SJSA1 (cell line): ENCODE measurements around the gene SNX8. TPM values are rescaled to one million over a fixed set of nuclear protein-coding genes. Genes with fewer than 3 reads are reported as not detected.
"Not testable (repeated sequence)": the region's sequence is repeated elsewhere in the genome, so short reads cannot be mapped to it uniquely, and the experiment has no call there.

Source experiments
- DNase-seq, 2 experiments: peaks; one replicate each; pipeline ENCODE4 v3.0.0-alpha.2; 2015 to 2020; ENCODE audit warnings: low spot score in 2 of 2, low read depth in 1 of 2
- H3K27ac ChIP-seq: fragments of 250-450 bp; sonication (Bioruptor Pico); 2 replicates; pipeline ENCODE4 v1.5.1; 2020; ENCODE audit warnings: mild to moderate bottlenecking, moderate library complexity
- H3K27me3 ChIP-seq: fragments of 250-450 bp; sonication (Bioruptor Pico); replicated peaks from 2 replicates; pipeline ENCODE4 v1.5.1; 2020; ENCODE audit warnings: mild to moderate bottlenecking, moderate library complexity
- H3K36me3 ChIP-seq: fragments of 250-450 bp; sonication (Bioruptor Pico); 2 replicates; pipeline ENCODE4 v1.5.1; 2020; ENCODE audit warnings: mild to moderate bottlenecking
- H3K4me1 ChIP-seq: fragments of 250-450 bp; sonication (Bioruptor Pico); replicated peaks from 2 replicates; pipeline ENCODE4 v1.6.1; 2021; ENCODE audit warnings: mild to moderate bottlenecking
- H3K4me3 ChIP-seq: fragments of 250-450 bp; sonication (Bioruptor Pico); 2 replicates; pipeline ENCODE4 v1.5.1; 2020; ENCODE audit warnings: mild to moderate bottlenecking
- H3K9me3 ChIP-seq: fragments of 250-450 bp; sonication (Bioruptor Pico); replicated peaks from 2 replicates; pipeline ENCODE4 v1.5.1; 2020; ENCODE audit warnings: mild to moderate bottlenecking
- total RNA-seq: library from RNA; depleted of rRNA; stranded (reverse); fragments of >200 nt; shearing (Covaris generic); gene quantifications from 2 replicates; pipeline ENCODE4 v1.2.3, GENCODE V29; 2014

The SNX8 gene
- total RNA-seq, 1 experiment from 2014 or later, result 12.2 TPM

GRCh38 chr7:2273866-2274265 lies 40.4 kb downstream of the SNX8 start:
- no peaks in the 10 kb centered on the region for H3K9me3 ChIP-seq
- no peak overlapping the region for H3K4me3 ChIP-seq
- H3K27ac ChIP-seq, result no peak overlapping the region
- peaks cover 6% of the 10 kb centered on the region for H3K4me1 ChIP-seq
- no peak for DNase-seq
- peaks cover 31% of the 10 kb centered on the region for H3K36me3 ChIP-seq
- no peaks in the 10 kb centered on the region for H3K27me3 ChIP-seq

- Histone ChIP-seq H3K9me3 (no peaks in the 10 kb centered on the region), H3K36me3 (peaks cover 28% of the 10 kb centered on the region), H3K27ac (no peak overlapping the region), H3K4me3 (no peak overlapping the region), H3K4me1 (peaks cover 6% of the 10 kb centered on the region), H3K27me3 (no peaks in the 10 kb centered on the region)
- DNase-seq, result no peak
Observed at GRCh38 chr7:2272031-2272430, 42.2 kb downstream of the SNX8 start.

- Histone ChIP-seq H3K4me3 (no peak overlapping the region), H3K4me1 (peaks cover 12% of the 10 kb centered on the region), H3K9me3 (no peaks in the 10 kb centered on the region), H3K27me3 (no peaks in the 10 kb centered on the region), H3K36me3 (peaks cover 28% of the 10 kb centered on the region), H3K27ac (no peak overlapping the region)
- DNase-seq, result no peak
Observed at GRCh38 chr7:2271273-2272026, 42.8 kb downstream of the SNX8 start.

DNA sequence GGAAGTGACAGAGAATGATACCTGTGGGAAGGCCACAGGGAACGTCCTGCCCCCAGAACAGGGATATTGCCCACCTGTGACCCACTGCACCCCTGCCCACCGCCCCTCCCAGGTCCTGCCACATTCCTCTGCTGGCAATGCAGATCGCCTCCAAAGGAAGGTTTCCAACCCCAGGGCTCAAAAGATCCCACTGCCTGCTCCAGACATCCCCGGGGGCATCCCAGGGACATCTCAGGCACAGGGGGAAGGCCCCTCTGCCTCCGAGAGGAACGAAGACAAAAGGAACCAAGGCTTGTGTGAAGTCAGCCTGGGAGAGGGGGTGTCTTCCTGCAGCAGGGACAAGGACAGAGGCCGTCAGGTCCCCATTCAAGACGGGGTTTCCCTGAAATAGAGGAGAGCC lies 43.7 kb downstream of the SNX8 start:
- Histone ChIP-seq H3K9me3 (no peaks in the 10 kb centered on the region), H3K27me3 (no peaks in the 10 kb centered on the region), H3K4me3 (no peak overlapping the region), H3K4me1 (peaks cover 22% of the 10 kb centered on the region), H3K27ac (no peak overlapping the region), H3K36me3 (peaks cover 26% of the 10 kb centered on the region)
- DNase-seq, result no peak

- no peak overlapping the region for H3K27ac ChIP-seq
- no peak overlapping the region for H3K4me3 ChIP-seq
- peaks cover 24% of the 10 kb centered on the region for H3K4me1 ChIP-seq
- peaks cover 29% of the 10 kb centered on the region for H3K36me3 ChIP-seq
- H3K9me3 ChIP-seq, result no peaks in the 10 kb centered on the region
- DNase-seq, result no peak
- no peaks in the 10 kb centered on the region for H3K27me3 ChIP-seq
Observed at GRCh38 chr7:2269991-2270460, 44.2 kb downstream of the SNX8 start.

- H3K36me3 ChIP-seq, result peaks cover 32% of the 10 kb centered on the region
- not testable (repeated sequence) for H3K9me3 ChIP-seq, H3K4me3 ChIP-seq, DNase-seq, H3K27ac ChIP-seq, H3K27me3 ChIP-seq
- peaks cover 24% of the 10 kb centered on the region for H3K4me1 ChIP-seq
Observed at GRCh38 chr7:2269089-2269990, 44.9 kb downstream of the SNX8 start.

DNA sequence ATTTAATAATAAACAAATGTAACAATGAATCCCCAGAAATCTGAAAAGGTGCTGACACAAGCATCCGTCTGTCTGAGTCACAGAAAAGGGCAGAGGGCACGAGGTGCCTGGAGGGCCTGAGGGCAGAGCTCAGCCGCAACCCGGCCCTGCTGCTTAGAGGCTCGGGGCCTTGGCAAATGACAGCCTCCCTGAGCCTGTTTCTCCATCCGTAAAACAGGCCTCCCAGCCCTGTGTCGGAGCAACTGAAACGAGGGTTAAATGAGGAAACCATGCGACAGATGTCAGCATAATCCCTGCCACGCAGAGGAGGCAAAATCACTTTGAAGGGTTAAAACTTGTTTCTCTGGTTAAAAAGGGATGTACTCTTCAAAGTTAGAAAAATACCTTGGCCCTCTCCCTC lies 47.3 kb downstream of the SNX8 start:
- H3K27ac ChIP-seq, result no peak overlapping the region; the same call in 1 of the 2 replicates
- no peaks in the 10 kb centered on the region for H3K27me3 ChIP-seq
- no peak overlapping the region for H3K4me3 ChIP-seq
- peaks cover 24% of the 10 kb centered on the region for H3K4me1 ChIP-seq
- peaks cover 42% of the 10 kb centered on the region for H3K36me3 ChIP-seq
- peak; percentile 77 to 78 for DNase-seq
- no peaks in the 10 kb centered on the region for H3K9me3 ChIP-seq

DNA sequence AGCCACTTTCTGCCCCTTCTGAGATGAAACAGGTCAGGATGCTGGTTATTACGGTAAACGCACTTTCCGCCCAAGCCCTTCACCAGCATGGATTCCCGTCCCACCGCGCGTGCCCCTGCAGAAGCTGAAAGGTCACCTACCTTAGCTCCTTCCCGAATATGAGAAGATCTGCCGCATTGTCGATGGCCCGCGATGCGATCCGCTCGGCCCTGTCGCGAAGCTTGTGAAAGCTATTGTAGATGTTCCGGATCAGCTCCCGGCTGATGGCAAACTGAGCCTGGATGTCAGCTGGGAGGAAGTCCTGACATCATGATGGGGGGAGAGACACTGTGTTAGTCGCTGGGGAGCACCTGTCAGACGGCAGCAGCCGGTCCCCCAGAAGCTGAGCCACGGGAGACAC lies 50.1 kb downstream of the SNX8 start:
- Histone ChIP-seq H3K36me3 (peaks cover 32% of the 10 kb centered on the region), H3K27me3 (no peaks in the 10 kb centered on the region), H3K4me1 (peaks cover 19% of the 10 kb centered on the region), H3K9me3 (no peaks in the 10 kb centered on the region), H3K4me3 (no peak overlapping the region), H3K27ac (no peak overlapping the region)
- DNase-seq, result no peak

GRCh38 chr7:2263176-2263575 lies 51.1 kb downstream of the SNX8 start:
- Histone ChIP-seq H3K36me3 (peaks cover 35% of the 10 kb centered on the region), H3K27ac (no peak overlapping the region), H3K4me3 (no peak overlapping the region), H3K27me3 (no peaks in the 10 kb centered on the region), H3K4me1 (peaks cover 19% of the 10 kb centered on the region), H3K9me3 (no peaks in the 10 kb centered on the region)
- DNase-seq, result no peak

GRCh38 chr7:2261611-2262010 lies 52.6 kb downstream of the SNX8 start:
- Histone ChIP-seq H3K36me3 (peaks cover 45% of the 10 kb centered on the region), H3K4me3 (no peak overlapping the region), H3K27ac (no peak overlapping the region), H3K27me3 (no peaks in the 10 kb centered on the region), H3K4me1 (peaks cover 14% of the 10 kb centered on the region), H3K9me3 (no peaks in the 10 kb centered on the region)
- DNase-seq, result no peak

- Histone ChIP-seq H3K27me3 (no peaks in the 10 kb centered on the region), H3K9me3 (no peaks in the 10 kb centered on the region), H3K4me3 (no peak overlapping the region), H3K36me3 (peaks cover 52% of the 10 kb centered on the region), H3K4me1 (peaks cover 6% of the 10 kb centered on the region), H3K27ac (no peak overlapping the region)
- DNase-seq, result no peak
Observed at GRCh38 chr7:2260820-2261219, 53.4 kb downstream of the SNX8 start.

DNA sequence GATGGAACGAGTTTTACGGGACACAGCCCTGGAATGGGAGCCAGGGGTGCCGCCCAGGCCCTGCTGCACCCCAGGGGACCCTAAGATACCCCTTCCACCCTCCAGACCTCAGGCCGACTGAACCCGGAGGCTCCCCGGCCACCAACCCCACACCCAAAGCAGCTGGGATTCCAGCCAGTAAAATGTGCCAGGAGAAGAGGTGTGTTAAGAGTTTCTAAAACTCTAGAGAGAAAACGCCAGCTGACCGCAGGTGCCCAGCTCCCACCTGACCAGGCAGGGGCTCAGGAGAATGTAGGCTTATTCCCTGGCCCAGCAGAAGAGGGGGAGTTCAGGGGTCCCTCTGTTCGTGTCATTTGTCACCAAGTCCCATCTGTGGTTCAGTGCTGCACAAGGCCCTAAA lies 54.8 kb downstream of the SNX8 start:
- Histone ChIP-seq H3K4me1 (no peaks in the 10 kb centered on the region), H3K9me3 (no peaks in the 10 kb centered on the region), H3K27me3 (no peaks in the 10 kb centered on the region), H3K36me3 (peaks cover 52% of the 10 kb centered on the region), H3K27ac (no peak overlapping the region), H3K4me3 (no peak overlapping the region)
- no peak for DNase-seq

DNA sequence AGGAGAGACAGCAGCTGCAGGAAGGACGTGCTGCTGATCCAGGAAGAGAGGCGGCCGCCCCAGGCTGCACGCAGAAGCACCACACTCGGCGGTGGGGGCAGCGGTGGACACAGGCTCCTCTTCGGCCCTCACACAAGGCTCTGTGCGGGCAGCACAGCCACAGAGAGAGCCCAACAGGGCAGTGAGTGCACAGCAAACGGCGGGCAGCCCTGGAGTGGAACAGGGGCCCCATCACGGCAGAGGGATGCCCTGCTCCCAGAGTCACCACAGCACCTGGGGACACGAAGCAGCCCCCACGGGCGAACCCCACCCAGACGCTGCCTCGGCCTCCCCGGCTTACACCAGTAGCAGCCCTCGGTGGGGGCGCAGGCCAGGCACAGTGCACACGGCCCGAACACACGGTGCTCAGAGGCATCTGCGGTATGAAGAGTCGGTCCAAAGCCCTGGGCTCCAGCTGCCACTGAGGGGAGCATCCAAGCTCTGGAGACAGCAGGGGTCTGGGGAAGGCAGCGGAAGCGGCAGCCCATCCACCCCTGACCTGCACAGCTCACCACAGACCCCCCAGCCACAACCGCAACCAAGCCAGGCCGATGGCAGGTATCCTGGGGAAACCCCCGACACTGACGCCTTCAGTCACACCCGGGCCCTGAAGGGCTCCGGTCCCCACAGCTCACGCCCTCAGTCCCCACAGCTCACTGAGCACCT lies 55.4 kb downstream of the SNX8 start:
- H3K9me3 ChIP-seq, result no peaks in the 10 kb centered on the region
- DNase-seq, result no peak
- H3K27me3 ChIP-seq, result no peaks in the 10 kb centered on the region
- no peak overlapping the region for H3K27ac ChIP-seq
- H3K36me3 ChIP-seq, result peaks cover 51% of the 10 kb centered on the region
- H3K4me3 ChIP-seq, result no peak overlapping the region
- no peaks in the 10 kb centered on the region for H3K4me1 ChIP-seq
